HUES64 (cell line): ENCODE data around the gene PRKCB.
"Not testable (repeated sequence)": the region's sequence is repeated elsewhere in the genome, so short reads cannot be mapped to it uniquely, and the experiment has no call there.

ENCODE experiments used
- H3K27ac ChIP-seq: 2 replicates; pipeline ENCODE4 v1.7.0; 2013; ENCODE audit warnings: low read depth, low read length, inconsistent platforms
- H3K27me3 ChIP-seq: 2 replicates; pipeline ENCODE4 v1.6.1; 2013; ENCODE audit warnings: mild to moderate bottlenecking, low read length; ENCODE audit not compliant: insufficient read depth
- H3K36me3 ChIP-seq: 2 replicates; pipeline ENCODE4 v1.6.1; 2013; ENCODE audit warnings: mild to moderate bottlenecking, low read length; ENCODE audit not compliant: insufficient read depth
- H3K4me1 ChIP-seq: 2 replicates; pipeline ENCODE4 v1.6.1; 2013; ENCODE audit warnings: mild to moderate bottlenecking, low read length, moderate library complexity; ENCODE audit not compliant: insufficient read depth
- H3K4me3 ChIP-seq: 2 replicates; pipeline ENCODE4 v1.5.1; 2013; ENCODE audit warnings: mild to moderate bottlenecking, low read length, moderate library complexity
- H3K9ac ChIP-seq: 2 replicates; pipeline ENCODE4 v1.6.1; 2013; ENCODE audit warnings: mild to moderate bottlenecking, low read depth, low read length
- H3K9me3 ChIP-seq: 2 replicates; pipeline ENCODE4 v1.6.1; 2013; ENCODE audit warnings: low read depth, low read length; ENCODE audit not compliant: insufficient read depth
- whole genome bisulfite sequencing: fragments of 150-250, 120-280 bp; methylation state at CpG from one replicate; pipeline ENCODE4 v1.1.7; 2013; ENCODE audit warnings: missing lambda C conversion rate; 5-methylcytosine and 5-hydroxymethylcytosine counted together

Gene PRKCB

DNA sequence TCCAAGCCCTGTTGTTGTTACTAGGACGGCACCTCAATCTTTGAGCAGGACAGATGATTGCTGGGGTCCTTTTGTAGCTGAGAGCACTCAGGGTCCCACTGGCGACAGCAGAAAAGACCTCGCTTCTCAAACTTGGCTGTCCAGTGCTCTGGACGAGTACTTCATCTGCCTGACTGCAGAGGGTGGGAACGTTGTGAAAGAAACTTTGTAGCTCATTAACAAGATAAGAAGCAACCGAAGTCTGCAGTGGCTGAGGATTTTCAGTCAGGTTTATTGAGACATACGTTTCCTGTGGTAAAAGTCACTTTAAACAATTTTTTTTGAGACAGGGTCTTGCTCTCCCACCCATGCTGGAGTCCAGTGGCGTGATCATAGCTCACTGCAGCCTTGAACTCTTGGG, 191.7 kb downstream of the PRKCB start:
- no peaks in the 10 kb centered on the region for H3K27me3 ChIP-seq
- H3K4me1 ChIP-seq = no peaks in the 10 kb centered on the region
- WGBS = 79% methylated on average over 8 of the region's 8 CpGs
- no peak overlapping the region for H3K4me3 ChIP-seq
- H3K27ac ChIP-seq = no peak overlapping the region
- H3K9ac ChIP-seq = no peak overlapping the region
- no peaks in the 10 kb centered on the region for H3K9me3 ChIP-seq
- H3K36me3 ChIP-seq = no peaks in the 10 kb centered on the region

DNA sequence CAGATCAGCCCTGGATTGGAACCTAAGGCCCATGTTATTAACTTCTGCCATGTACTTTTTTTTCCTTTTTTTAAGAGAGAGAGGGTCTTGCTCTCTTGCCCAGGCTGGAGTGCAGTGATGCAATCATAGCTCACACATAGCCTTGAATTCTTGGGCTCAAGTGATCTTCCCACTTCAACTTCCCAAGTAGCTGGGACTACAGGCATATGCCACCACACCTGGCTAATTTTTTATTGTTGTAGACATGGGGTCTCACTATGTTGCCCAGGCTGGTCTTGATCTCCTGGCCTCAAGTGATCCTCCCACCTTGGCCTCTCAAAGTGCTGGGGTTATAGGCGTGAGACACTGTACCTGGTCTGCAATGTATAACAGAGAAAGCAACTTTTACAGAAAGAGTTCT, 194.1 kb downstream of the PRKCB start:
- not testable (repeated sequence) for H3K9ac ChIP-seq, H3K4me3 ChIP-seq, H3K9me3 ChIP-seq, H3K36me3 ChIP-seq, H3K4me1 ChIP-seq, H3K27ac ChIP-seq, H3K27me3 ChIP-seq
- WGBS = 94% methylated on average over 1 of the region's 1 CpG

- H3K9me3 ChIP-seq = no peaks in the 10 kb centered on the region
- no peaks in the 10 kb centered on the region for H3K4me1 ChIP-seq
- no peak overlapping the region for H3K9ac ChIP-seq
- H3K36me3 ChIP-seq = no peaks in the 10 kb centered on the region
- H3K27ac ChIP-seq = no peak overlapping the region
- WGBS = 88% methylated on average over 16 of the region's 17 CpGs
- H3K4me3 ChIP-seq = no peak overlapping the region
- H3K27me3 ChIP-seq = no peaks in the 10 kb centered on the region
Measured at GRCh38 chr16:24035127-24035842, 199.5 kb downstream of the PRKCB start.

GRCh38 chr16:24036038-24036543, 200.3 kb downstream of the PRKCB start:
- no peaks in the 10 kb centered on the region for H3K27me3 ChIP-seq
- WGBS = 82% methylated on average over 1 of the region's 1 CpG
- no peak overlapping the region for H3K9ac ChIP-seq
- H3K36me3 ChIP-seq = no peaks in the 10 kb centered on the region
- no peak overlapping the region for H3K27ac ChIP-seq
- H3K4me3 ChIP-seq = no peak overlapping the region
- H3K4me1 ChIP-seq = no peaks in the 10 kb centered on the region
- H3K9me3 ChIP-seq = no peaks in the 10 kb centered on the region

GRCh38 chr16:24036614-24037013, 200.8 kb downstream of the PRKCB start:
- 29% methylated on average over 8 of the region's 8 CpGs for WGBS
- no peaks in the 10 kb centered on the region for H3K4me1 ChIP-seq
- no peak overlapping the region for H3K27ac ChIP-seq

DNA sequence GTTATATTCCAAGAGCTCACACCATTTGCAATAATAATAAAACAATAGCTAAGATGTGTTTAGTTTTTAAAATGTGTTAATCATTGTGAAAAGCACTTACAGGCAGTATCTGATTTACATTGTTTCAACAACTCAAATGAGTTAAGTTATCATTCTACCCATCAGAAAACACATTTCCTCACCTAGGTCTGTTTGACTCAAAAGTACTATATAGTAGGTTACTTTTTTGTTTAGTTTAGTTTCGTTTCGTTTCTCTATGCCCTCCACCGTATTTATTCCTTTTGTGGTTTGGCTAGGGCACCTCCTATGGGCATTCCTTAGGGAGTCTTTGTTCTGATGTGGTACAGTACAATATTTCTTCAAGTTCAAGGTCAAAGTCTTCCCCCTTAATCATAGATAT, 201.6 kb downstream of the PRKCB start:
- no peak overlapping the region for H3K4me3 ChIP-seq
- H3K9ac ChIP-seq = no peak overlapping the region
- WGBS = 96% methylated on average over 3 of the region's 3 CpGs
- no peak overlapping the region for H3K27ac ChIP-seq
- H3K4me1 ChIP-seq = no peaks in the 10 kb centered on the region
- no peaks in the 10 kb centered on the region for H3K9me3 ChIP-seq
- no peaks in the 10 kb centered on the region for H3K27me3 ChIP-seq
- no peaks in the 10 kb centered on the region for H3K36me3 ChIP-seq

More at GRCh38 chr16:24036614-24037013, 200.8 kb downstream of the PRKCB start:
- Histone ChIP-seq H3K9ac (no peak overlapping the region), H3K9me3 (no peaks in the 10 kb centered on the region), H3K36me3 (no peaks in the 10 kb centered on the region), H3K27me3 (no peaks in the 10 kb centered on the region), H3K4me3 (no peak overlapping the region)

DNA sequence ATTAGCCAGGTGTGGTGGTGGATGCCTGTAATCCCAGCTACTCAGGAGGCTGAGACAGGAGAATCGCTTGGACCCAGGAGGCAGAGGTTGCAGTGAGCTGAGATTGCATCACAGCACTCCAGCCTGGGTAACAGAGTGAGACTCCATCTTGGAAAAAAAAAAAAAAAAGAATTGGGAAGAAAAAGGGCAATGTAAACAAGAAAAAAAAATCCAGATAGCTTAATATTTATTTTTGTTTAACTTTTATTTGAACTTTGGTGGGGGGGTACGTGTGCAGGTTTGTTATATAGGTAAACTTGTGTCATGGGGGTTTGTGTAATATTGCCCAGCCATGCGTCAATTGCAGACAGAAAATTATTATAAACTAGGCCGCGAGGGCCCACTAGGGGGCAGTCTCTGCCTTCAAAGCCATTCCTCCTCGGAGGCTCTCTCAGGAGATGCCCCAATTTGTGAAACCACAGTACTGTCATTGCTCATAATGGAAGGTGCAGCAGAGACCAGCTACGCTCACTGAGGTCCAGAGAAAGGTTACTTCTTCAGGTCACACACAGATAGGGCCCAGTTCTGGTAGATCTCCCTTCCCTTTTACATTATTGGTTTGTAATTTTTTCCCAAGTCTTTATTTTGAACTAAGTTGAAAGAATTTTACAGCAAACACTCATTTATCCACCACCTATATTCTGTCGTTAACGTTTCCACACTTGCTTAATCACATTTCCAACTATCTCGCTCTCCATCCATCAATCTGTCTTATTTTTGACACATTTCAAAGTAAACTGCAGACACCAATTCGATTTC, 206.2 kb downstream of the PRKCB start:
- H3K4me1 ChIP-seq = peaks cover 7% of the 10 kb centered on the region; the same call in 1 of the 2 replicates
- no peaks in the 10 kb centered on the region for H3K36me3 ChIP-seq
- no peak overlapping the region for H3K27ac ChIP-seq
- H3K9me3 ChIP-seq = no peaks in the 10 kb centered on the region
- no peak overlapping the region for H3K9ac ChIP-seq
- WGBS = 41% methylated on average over 11 of the region's 11 CpGs
- H3K27me3 ChIP-seq = no peaks in the 10 kb centered on the region
- no peak overlapping the region for H3K4me3 ChIP-seq

GRCh38 chr16:24044467-24044866, 208.7 kb downstream of the PRKCB start:
- Histone ChIP-seq H3K27me3 (no peaks in the 10 kb centered on the region), H3K9me3 (no peaks in the 10 kb centered on the region), H3K27ac (no peak overlapping the region), H3K36me3 (no peaks in the 10 kb centered on the region), H3K4me1 (peaks cover 7% of the 10 kb centered on the region; the same call in 1 of the 2 replicates), H3K9ac (no peak overlapping the region), H3K4me3 (no peak overlapping the region)
- 90% methylated on average over 2 of the region's 2 CpGs for WGBS

- Histone ChIP-seq H3K4me3 (no peak overlapping the region), H3K36me3 (no peaks in the 10 kb centered on the region), H3K9ac (no peak overlapping the region), H3K27me3 (no peaks in the 10 kb centered on the region), H3K4me1 (peaks cover 11% of the 10 kb centered on the region), H3K27ac (no peak overlapping the region), H3K9me3 (no peaks in the 10 kb centered on the region)
- WGBS = 12% methylated on average over 12 of the region's 12 CpGs
Measured at GRCh38 chr16:24045641-24046040, 209.9 kb downstream of the PRKCB start.

DNA sequence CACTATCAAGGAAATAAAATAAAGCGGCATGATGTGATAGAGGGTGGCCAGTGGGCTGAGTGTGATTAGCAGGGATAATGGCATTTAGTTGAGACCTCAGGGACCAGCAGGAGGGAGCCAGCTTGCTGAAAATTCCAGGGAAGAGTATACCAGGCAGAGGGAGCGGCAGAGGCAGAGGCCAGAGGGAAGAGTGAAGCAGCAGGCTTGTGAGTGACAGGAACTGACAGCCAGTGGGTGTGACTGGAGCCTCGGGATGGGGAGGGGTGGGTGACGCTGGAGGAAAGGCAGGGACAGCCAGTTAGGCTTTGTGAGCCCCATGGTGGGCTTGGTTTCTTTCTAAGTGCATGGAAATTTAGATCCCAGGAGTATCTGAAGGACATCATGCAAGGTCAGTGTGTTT, 210.7 kb downstream of the PRKCB start:
- no peak overlapping the region for H3K9ac ChIP-seq
- no peak overlapping the region for H3K4me3 ChIP-seq
- H3K27ac ChIP-seq = no peak overlapping the region
- no peaks in the 10 kb centered on the region for H3K36me3 ChIP-seq
- H3K9me3 ChIP-seq = no peaks in the 10 kb centered on the region
- H3K27me3 ChIP-seq = no peaks in the 10 kb centered on the region
- WGBS = 41% methylated on average over 4 of the region's 4 CpGs
- peaks cover 16% of the 10 kb centered on the region for H3K4me1 ChIP-seq

- peaks cover 19% of the 10 kb centered on the region for H3K4me1 ChIP-seq
- H3K36me3 ChIP-seq = no peaks in the 10 kb centered on the region
- no peak overlapping the region for H3K27ac ChIP-seq
- no peaks in the 10 kb centered on the region for H3K27me3 ChIP-seq
- no peak overlapping the region for H3K4me3 ChIP-seq
- H3K9ac ChIP-seq = no peak overlapping the region
- no peaks in the 10 kb centered on the region for H3K9me3 ChIP-seq
- 93% methylated on average over 5 of the region's 5 CpGs for WGBS
Measured at GRCh38 chr16:24049113-24049512, 213.3 kb downstream of the PRKCB start.
